ENCODE results near the gene SLC4A7. TPM values are rescaled to one million over a fixed set of nuclear protein-coding genes. Genes with fewer than 3 reads are reported as not detected.

The SLC4A7 gene
- polyA plus RNA-seq, 1 of the 3 experiments (the other 2 are of a cell fraction): 3.9 TPM

DNA sequence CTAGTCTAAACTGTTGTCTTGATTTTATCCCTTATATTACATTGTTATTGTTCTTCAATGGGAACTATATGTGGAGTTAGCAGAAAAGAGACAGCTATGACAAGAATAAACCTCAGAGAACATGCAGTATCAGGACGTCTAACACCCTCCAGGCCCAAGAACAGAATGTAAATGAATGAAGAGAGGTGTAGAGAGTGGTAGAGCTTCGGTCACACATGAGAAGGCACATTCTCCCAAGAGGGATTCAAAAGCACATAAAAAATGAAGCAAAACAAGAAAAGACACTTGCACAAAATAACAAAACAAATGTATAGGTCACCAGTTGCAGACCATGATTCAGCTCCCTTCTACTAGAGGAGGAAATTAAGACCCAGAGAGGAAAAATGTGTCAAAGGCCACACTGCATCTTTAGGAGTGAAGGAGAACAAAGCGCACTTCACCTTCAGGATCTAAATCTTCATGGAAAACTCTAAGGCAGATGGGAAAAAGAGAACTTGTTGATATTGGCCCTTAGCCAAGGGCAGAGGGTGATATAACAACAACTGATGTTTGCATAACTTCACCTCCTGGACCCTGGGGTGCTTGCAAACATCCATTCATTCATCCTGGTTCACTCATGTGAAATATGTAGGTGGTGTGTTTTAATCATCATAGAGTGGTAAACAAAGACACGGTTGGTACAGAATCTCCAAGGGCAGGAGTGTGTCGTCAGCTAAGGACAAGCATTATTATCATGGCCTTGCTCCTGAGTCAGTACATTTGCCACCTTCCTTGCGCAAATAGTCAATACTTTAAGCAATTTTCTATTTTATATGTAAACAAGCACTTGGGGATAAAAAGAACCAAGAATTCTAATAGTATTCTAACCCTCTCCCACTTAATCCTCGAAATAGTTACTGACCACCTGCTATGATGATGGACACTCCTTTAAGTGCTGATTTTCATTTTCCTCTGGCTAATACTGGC is 123.8 kb downstream of the SLC4A7 start:
- TF ChIP-seq, protein P1, sequence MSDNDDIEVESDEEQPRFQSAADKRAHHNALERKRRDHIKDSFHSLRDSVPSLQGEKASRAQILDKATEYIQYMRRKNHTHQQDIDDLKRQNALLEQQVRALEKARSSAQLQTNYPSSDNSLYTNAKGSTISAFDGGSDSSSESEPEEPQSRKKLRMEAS (IDR thresholded peaks at IDR 0.05; ENCODE audit: low read depth): no peak
- no peak for TF ChIP-seq FOSL2 (IDR thresholded peaks at IDR 0.05; ENCODE audit: borderline replicate concordance, low read depth)
- no peak for TF ChIP-seq TCF12 (IDR thresholded peaks at IDR 0.05)
- TF ChIP-seq, protein P2, sequence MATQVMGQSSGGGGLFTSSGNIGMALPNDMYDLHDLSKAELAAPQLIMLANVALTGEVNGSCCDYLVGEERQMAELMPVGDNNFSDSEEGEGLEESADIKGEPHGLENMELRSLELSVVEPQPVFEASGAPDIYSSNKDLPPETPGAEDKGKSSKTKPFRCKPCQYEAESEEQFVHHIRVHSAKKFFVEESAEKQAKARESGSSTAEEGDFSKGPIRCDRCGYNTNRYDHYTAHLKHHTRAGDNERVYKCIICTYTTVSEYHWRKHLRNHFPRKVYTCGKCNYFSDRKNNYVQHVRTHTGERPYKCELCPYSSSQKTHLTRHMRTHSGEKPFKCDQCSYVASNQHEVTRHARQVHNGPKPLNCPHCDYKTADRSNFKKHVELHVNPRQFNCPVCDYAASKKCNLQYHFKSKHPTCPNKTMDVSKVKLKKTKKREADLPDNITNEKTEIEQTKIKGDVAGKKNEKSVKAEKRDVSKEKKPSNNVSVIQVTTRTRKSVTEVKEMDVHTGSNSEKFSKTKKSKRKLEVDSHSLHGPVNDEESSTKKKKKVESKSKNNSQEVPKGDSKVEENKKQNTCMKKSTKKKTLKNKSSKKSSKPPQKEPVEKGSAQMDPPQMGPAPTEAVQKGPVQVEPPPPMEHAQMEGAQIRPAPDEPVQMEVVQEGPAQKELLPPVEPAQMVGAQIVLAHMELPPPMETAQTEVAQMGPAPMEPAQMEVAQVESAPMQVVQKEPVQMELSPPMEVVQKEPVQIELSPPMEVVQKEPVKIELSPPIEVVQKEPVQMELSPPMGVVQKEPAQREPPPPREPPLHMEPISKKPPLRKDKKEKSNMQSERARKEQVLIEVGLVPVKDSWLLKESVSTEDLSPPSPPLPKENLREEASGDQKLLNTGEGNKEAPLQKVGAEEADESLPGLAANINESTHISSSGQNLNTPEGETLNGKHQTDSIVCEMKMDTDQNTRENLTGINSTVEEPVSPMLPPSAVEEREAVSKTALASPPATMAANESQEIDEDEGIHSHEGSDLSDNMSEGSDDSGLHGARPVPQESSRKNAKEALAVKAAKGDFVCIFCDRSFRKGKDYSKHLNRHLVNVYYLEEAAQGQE (IDR thresholded peaks at IDR 0.05; ENCODE audit: low read depth, low read length): no peak
- no peak for TF ChIP-seq TAF1 (IDR thresholded peaks at IDR 0.05; ENCODE audit: borderline replicate concordance, low read depth, low read length)
- no peak for TF ChIP-seq ELF1 (IDR thresholded peaks at IDR 0.05)
- TF ChIP-seq POLR2AphosphoS5 (IDR thresholded peaks at IDR 0.05; ENCODE audit: low read depth, low read length): no peak
- TF ChIP-seq EP300 (IDR thresholded peaks at IDR 0.05; ENCODE audit: borderline replicate concordance in 1 of 2, low read depth in 1 of 2, low read length in 1 of 2): no peak
- no peak for TF ChIP-seq RCOR1 (IDR thresholded peaks at IDR 0.05; ENCODE audit: low read length)
- TF ChIP-seq, protein P3, sequence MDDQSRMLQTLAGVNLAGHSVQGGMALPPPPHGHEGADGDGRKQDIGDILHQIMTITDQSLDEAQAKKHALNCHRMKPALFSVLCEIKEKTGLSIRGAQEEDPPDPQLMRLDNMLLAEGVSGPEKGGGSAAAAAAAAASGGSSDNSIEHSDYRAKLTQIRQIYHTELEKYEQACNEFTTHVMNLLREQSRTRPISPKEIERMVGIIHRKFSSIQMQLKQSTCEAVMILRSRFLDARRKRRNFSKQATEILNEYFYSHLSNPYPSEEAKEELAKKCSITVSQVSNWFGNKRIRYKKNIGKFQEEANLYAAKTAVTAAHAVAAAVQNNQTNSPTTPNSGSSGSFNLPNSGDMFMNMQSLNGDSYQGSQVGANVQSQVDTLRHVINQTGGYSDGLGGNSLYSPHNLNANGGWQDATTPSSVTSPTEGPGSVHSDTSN (IDR thresholded peaks at IDR 0.05): no peak
- TF ChIP-seq GABPA (IDR thresholded peaks at IDR 0.05; ENCODE audit: low read depth): no peak
- Histone ChIP-seq H3K79me2 (ENCODE audit: insufficient read depth) (no peaks in the 10 kb centered on the region), H3K4me2 (no peak overlapping the region), H3K4me1 (ENCODE audit: control insufficient read depth in 1 of 2, insufficient read depth in 2 of 2, low read depth in 1 of 2, low read length in 1 of 2) (no peaks in the 10 kb centered on the region), H3K9ac (no peak overlapping the region), H4K20me1 (ENCODE audit: insufficient read depth) (no peaks in the 10 kb centered on the region), H3K27ac (ENCODE audit: low read depth in 2 of 2, low read length in 1 of 2) (no peak overlapping the region), H3K36me3 (replicated peaks in 1 of 2; ENCODE audit: control insufficient read depth in 1 of 2, insufficient read depth in 2 of 2, low read length in 1 of 2) (no peaks in the 10 kb centered on the region), H3K9me3 (no peaks in the 10 kb centered on the region), H2AFZ (ENCODE audit: low read depth) (no peak overlapping the region), H3K9me2 (no peaks in the 10 kb centered on the region), H3F3A (replicated peaks; ENCODE audit: insufficient read depth) (no peaks in the 10 kb centered on the region), H3K4me3 (ENCODE audit: low read depth in 2 of 2, low read length in 1 of 2) (no peak overlapping the region), H3K27me3 (ENCODE audit: insufficient read depth) (no peaks in the 10 kb centered on the region)
- 85% methylated on average over 7 of the region's 7 CpGs for WGBS (ENCODE audit: low lambda C conversion rate)
- DNase-seq: no peak
- ChIA-PET CTCF (interaction anchor here (1.1 kb wide), 1 partner anchor 107 kb away, joined by 3 read pairs; no protein-coding TSS in a partner anchor), POLR2A (no interaction called here)

All from SK-N-SH (cell line).